GM12878 (cell line): ENCODE measurements around the gene PPP1R12A. TPM values are rescaled to one million over a fixed set of nuclear protein-coding genes. Genes with fewer than 3 reads are reported as not detected.

Experiments used
- ATAC-seq: fragments of 200-7000 bp; cut with Tn5 transposase; 3 replicates; pipeline ENCODE4 v1.9.1; 2020; ENCODE audit warnings: mild to moderate bottlenecking, moderate library complexity
- BruUV-seq: library from RNA; stranded (reverse); fragments of 400-500 nt; replicated peaks from 2 replicates; lab custom pipeline; 2021; lab: Mats Ljungman, UMichigan
- CTCF ChIA-PET: fragments of 300-600 bp; sonication (Branson Sonifier 250); formaldehyde crosslinking; extraction: SDS; loops from one replicate; lab custom pipeline; 2021; ENCODE audit warnings: inconsistent platforms; lab: Yijun Ruan, JAX
- POLR2A ChIA-PET: fragments of 350-600 bp; formaldehyde crosslinking; extraction: SDS; loops from one replicate; lab custom pipeline; 2021; ENCODE audit warnings: inconsistent platforms; lab: Charles Lee
- RAD21 ChIA-PET: fragments of 300-600 bp; sonication (Branson Sonifier 250); formaldehyde crosslinking; loops from one replicate; lab custom pipeline; 2023; ENCODE audit warnings: antibody characterized with exemption; ENCODE audit not compliant: unreplicated experiment; lab: Charles Lee
- SMC1A ChIA-PET: fragments of 300-600 bp; sonication (Branson Sonifier 250); formaldehyde crosslinking; loops from one replicate; lab custom pipeline; 2023; ENCODE audit not compliant: unreplicated experiment, uncharacterized antibody; lab: Charles Lee
- DNase-seq: peaks from one replicate; pipeline ENCODE4 v3.0.0-alpha.2; 2011; ENCODE audit warnings: low read depth, low spot score
- FAIRE-seq: peaks from 3 replicates; lab custom pipeline; 2011; peaks lifted over from hg19 to GRCh38; lab: Jason Lieb, UNC
- H2AFZ ChIP-seq: 2 replicates; pipeline ENCODE4 v1.6.0; 2011; ENCODE audit warnings: low read depth, low read length, control low read depth; ENCODE audit not compliant: control insufficient read depth
- H3K27ac ChIP-seq: 2 replicates; pipeline ENCODE4 v1.5.1; 2011; ENCODE audit warnings: control low read depth; ENCODE audit not compliant: control insufficient read depth, insufficient read depth
- H3K27me3 ChIP-seq, 2 experiments: replicated peaks in 1 of 2; 2 replicates each; pipeline versions ENCODE4 v1.6.0 to v1.6.1; 2011; ENCODE audit warnings: low read length in 1 of 2; ENCODE audit not compliant: control insufficient read depth in 2 of 2, insufficient read depth in 2 of 2
- H3K36me3 ChIP-seq, 2 experiments: 2 replicates each; pipeline ENCODE4 v1.5.1; 2011; ENCODE audit warnings: low read length in 1 of 2; ENCODE audit not compliant: control insufficient read depth in 2 of 2, insufficient read depth in 2 of 2
- H3K4me1 ChIP-seq: 2 replicates; pipeline ENCODE4 v1.6.1; 2011; ENCODE audit warnings: mild to moderate bottlenecking, low read length, moderate library complexity, mixed read lengths; ENCODE audit not compliant: control insufficient read depth, insufficient read depth
- H3K4me2 ChIP-seq: 2 replicates; pipeline ENCODE4 v1.6.0; 2011; ENCODE audit warnings: control low read depth; ENCODE audit not compliant: control insufficient read depth, insufficient read depth
- H3K4me3 ChIP-seq: fragments of 200-600 bp; sonication (generic); 2 replicates; pipeline ENCODE4 v1.5.1; 2016
- H3K79me2 ChIP-seq: 2 replicates; pipeline ENCODE4 v1.6.0; 2011; ENCODE audit warnings: low read length; ENCODE audit not compliant: control insufficient read depth, insufficient read depth
- H3K9ac ChIP-seq: 2 replicates; pipeline ENCODE4 v1.8.0; 2011; ENCODE audit warnings: low read length, control low read depth, mixed read lengths; ENCODE audit not compliant: control insufficient read depth, insufficient read depth
- H3K9me3 ChIP-seq: replicated peaks from 3 replicates; pipeline ENCODE4 v1.5.1; 2011; ENCODE audit warnings: mild to moderate bottlenecking, low read length; ENCODE audit not compliant: control insufficient read depth, insufficient read depth
- H4K20me1 ChIP-seq: 2 replicates; pipeline ENCODE4 v1.6.0; 2011; ENCODE audit not compliant: control insufficient read depth, insufficient read depth
- CBX5 ChIP-seq: sonication (generic); IDR thresholded peaks from 2 replicates; pipeline ENCODE4 v1.6.1; 2016; ENCODE audit warnings: low read depth, moderate library complexity, mild to moderate bottlenecking, inconsistent platforms
- CHD4 ChIP-seq: fragments of 200-600 bp; sonication (generic); IDR thresholded peaks from 2 replicates; pipeline ENCODE4 v1.6.1; 2016; ENCODE audit warnings: mild to moderate bottlenecking
- DPF2 ChIP-seq: fragments of 450-650 bp; IDR thresholded peaks from 2 replicates; pipeline ENCODE4 v1.6.1; 2017; ENCODE audit warnings: mild to moderate bottlenecking
- IKZF1 ChIP-seq: fragments of 450-650 bp; conservative IDR thresholded peaks from 2 replicates; pipeline ENCODE4 v1.6.1; 2017; ENCODE audit warnings: antibody characterized with exemption, mild to moderate bottlenecking
- MEF2A ChIP-seq: IDR thresholded peaks from 2 replicates; pipeline ENCODE4 v1.6.1; 2011; ENCODE audit warnings: low read depth, mild to moderate bottlenecking, low read length, moderate library complexity; ENCODE audit not compliant: insufficient read depth
- MYB ChIP-seq: fragments of 150-350 bp; IDR thresholded peaks from 2 replicates; pipeline ENCODE4 v1.6.1; 2014; ENCODE audit warnings: mild to moderate bottlenecking, low read depth, low read length, borderline replicate concordance
- NBN ChIP-seq: fragments of 450-650 bp; IDR thresholded peaks from 2 replicates; pipeline ENCODE4 v1.6.1; 2016
- NR2C2 ChIP-seq: IDR thresholded peaks from 2 replicates; pipeline ENCODE4 v1.6.1; 2011; ENCODE audit warnings: borderline replicate concordance, low read depth; ENCODE audit not compliant: control insufficient read depth, insufficient read length
- SPI1 ChIP-seq: IDR thresholded peaks from 2 replicates; pipeline ENCODE4 v1.6.1; 2011; ENCODE audit warnings: low read depth, mild to moderate bottlenecking, low read length, moderate library complexity, borderline replicate concordance; ENCODE audit not compliant: insufficient read depth
- ZNF274 ChIP-seq: IDR thresholded peaks from one replicate; pipeline ENCODE4 v1.8.0; 2011; ENCODE audit not compliant: insufficient read length, insufficient read depth
- WGBS: methylation state at CpG from one replicate; pipeline ENCODE4 v1.1.6; 2016; ENCODE audit warnings: low lambda C conversion rate; ENCODE audit not compliant: insufficient replicate concordance, insufficient coverage; ENCODE audit errors: missing lambda C conversion rate; 5-methylcytosine and 5-hydroxymethylcytosine counted together
- in situ Hi-C: fragments of 300-500 bp; cut with MboI; formaldehyde crosslinking; loops from 9 replicates; pipeline ENCODE4 v1.14.3; 2018; ENCODE audit warnings: mixed read lengths
- intact Hi-C: fragments of 100-400 bp; cut with micrococcal nuclease; formaldehyde crosslinking; loops from one replicate; pipeline ENCODE4 v1.14.2; 2022; ENCODE audit not compliant: unreplicated experiment
- polyA plus RNA-seq, 11 experiments: library from polyadenylated mRNA; depleted of rRNA in 4 of 11; unstranded in 6 of 11; stranded (reverse) in 5 of 11; fragments of >200 nt; fragmentation: Nextera tagmentation in 4 of 11; fragmentation: Illumina TruSeq in 1 of 11; extraction: Ambion mirVana in 4 of 11; extraction: Trizol in 1 of 11; gene quantifications; 1 replicate in 1 of 11; 2 replicates in 10 of 11; pipeline versions ENCODE4 v1.2.1 to v1.2.3, GENCODE V29; 2011 to 2016; ENCODE audit warnings: inconsistent platforms in 2 of 11, missing spikeins in 2 of 11, low read depth in 1 of 11
- total RNA-seq, 4 experiments: library from RNA; depleted of rRNA in 3 of 4; stranded (reverse); fragments of >200 nt in 3 of 4; fragmentation: Illumina TruSeq in 1 of 4; extraction: Trizol in 1 of 4; gene quantifications; 2 replicates each; pipeline versions ENCODE4 v1.2.1 to v1.2.3, GENCODE V29; 2013 to 2021
- TF ChIP-seq, protein P1 (sequence below): IDR thresholded peaks from 2 replicates; pipeline ENCODE4 v1.6.1; 2011; ENCODE audit warnings: borderline replicate concordance, low read depth, mild to moderate bottlenecking, moderate library complexity, low read length; ENCODE audit not compliant: insufficient read depth, poor library complexity, severe bottlenecking
- TF ChIP-seq, protein P2 (sequence below): fragments of 450-650 bp; IDR thresholded peaks from 2 replicates; pipeline ENCODE4 v1.6.1; 2017; ENCODE audit warnings: mild to moderate bottlenecking, moderate library complexity
- TF ChIP-seq, protein P3 (sequence below): IDR thresholded peaks from 2 replicates; pipeline ENCODE4 v1.6.1; 2011; ENCODE audit warnings: mild to moderate bottlenecking, low read depth, low read length, moderate library complexity; ENCODE audit not compliant: insufficient replicate concordance

PPP1R12A gene
- total and polyA plus RNA-seq, 10 of the 15 experiments (the other 5 are each of a cell fraction or from before 2014, with no cell fraction given), result 22.8 to 134 (median 51.4) TPM

DNA sequence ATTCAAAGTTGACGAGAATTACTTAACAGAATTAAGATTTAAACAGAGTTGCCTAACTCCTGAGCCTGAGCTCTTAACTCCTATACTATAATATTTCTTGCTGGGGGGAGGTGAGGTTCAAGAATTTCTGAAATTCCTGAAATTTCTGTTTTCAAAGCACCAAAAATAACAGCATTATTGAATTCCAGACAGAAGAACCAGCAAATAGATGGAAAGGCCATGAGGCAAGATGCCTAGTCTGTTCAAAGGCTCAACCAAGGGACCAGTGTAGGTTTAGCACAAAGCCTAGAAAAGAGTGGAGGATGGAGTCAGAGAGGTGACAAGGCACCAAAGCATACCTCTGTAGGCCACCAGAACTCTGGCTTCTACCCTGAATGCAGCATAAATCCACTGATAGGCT lies 76.4 kb downstream of the PPP1R12A start:
- Histone ChIP-seq H2AFZ (no peak overlapping the region), H3K4me3 (no peak overlapping the region), H3K9ac (no peak overlapping the region), H3K4me2 (no peak overlapping the region), H4K20me1 (no peaks in the 10 kb centered on the region), H3K9me3 (peaks cover 4% of the 10 kb centered on the region; the same call in 2 of the 3 replicates), H3K79me2 (peaks cover 21% of the 10 kb centered on the region), H3K36me3 (peaks cover 2% of the 10 kb centered on the region in 2 experiments; a peak in 2 of 4 replicates), H3K27me3 (no peaks in the 10 kb centered on the region), H3K27ac (no peak overlapping the region), H3K4me1 (no peaks in the 10 kb centered on the region)
- BruUV-seq, result no TSS peak
- 90% methylated on average over 1 of the region's 1 CpG for WGBS
- ChIA-PET POLR2A (no interaction called here), RAD21 (no interaction called here), CTCF (interaction anchor here (2.0 kb wide), 1 partner anchor 13 kb away, joined by 6 read pairs; no protein-coding TSS in a partner anchor), SMC1A (no interaction called here)
- FAIRE-seq (no peak), DNase-seq (no peak), ATAC-seq (no peak)
- intact Hi-C loops, result no loop called here
- TF ChIP-seq DPF2 (no peak), MEF2A (no peak), CHD4 (no peak), NBN (no peak), IKZF1 (no peak), MYB (no peak), ZNF274 (no peak), NR2C2 (no peak), CBX5 (no peak), SPI1 (no peak)
- TF ChIP-seq, protein P1, sequence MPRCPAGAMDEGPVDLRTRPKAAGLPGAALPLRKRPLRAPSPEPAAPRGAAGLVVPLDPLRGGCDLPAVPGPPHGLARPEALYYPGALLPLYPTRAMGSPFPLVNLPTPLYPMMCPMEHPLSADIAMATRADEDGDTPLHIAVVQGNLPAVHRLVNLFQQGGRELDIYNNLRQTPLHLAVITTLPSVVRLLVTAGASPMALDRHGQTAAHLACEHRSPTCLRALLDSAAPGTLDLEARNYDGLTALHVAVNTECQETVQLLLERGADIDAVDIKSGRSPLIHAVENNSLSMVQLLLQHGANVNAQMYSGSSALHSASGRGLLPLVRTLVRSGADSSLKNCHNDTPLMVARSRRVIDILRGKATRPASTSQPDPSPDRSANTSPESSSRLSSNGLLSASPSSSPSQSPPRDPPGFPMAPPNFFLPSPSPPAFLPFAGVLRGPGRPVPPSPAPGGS, result no peak
- TF ChIP-seq, protein P2, sequence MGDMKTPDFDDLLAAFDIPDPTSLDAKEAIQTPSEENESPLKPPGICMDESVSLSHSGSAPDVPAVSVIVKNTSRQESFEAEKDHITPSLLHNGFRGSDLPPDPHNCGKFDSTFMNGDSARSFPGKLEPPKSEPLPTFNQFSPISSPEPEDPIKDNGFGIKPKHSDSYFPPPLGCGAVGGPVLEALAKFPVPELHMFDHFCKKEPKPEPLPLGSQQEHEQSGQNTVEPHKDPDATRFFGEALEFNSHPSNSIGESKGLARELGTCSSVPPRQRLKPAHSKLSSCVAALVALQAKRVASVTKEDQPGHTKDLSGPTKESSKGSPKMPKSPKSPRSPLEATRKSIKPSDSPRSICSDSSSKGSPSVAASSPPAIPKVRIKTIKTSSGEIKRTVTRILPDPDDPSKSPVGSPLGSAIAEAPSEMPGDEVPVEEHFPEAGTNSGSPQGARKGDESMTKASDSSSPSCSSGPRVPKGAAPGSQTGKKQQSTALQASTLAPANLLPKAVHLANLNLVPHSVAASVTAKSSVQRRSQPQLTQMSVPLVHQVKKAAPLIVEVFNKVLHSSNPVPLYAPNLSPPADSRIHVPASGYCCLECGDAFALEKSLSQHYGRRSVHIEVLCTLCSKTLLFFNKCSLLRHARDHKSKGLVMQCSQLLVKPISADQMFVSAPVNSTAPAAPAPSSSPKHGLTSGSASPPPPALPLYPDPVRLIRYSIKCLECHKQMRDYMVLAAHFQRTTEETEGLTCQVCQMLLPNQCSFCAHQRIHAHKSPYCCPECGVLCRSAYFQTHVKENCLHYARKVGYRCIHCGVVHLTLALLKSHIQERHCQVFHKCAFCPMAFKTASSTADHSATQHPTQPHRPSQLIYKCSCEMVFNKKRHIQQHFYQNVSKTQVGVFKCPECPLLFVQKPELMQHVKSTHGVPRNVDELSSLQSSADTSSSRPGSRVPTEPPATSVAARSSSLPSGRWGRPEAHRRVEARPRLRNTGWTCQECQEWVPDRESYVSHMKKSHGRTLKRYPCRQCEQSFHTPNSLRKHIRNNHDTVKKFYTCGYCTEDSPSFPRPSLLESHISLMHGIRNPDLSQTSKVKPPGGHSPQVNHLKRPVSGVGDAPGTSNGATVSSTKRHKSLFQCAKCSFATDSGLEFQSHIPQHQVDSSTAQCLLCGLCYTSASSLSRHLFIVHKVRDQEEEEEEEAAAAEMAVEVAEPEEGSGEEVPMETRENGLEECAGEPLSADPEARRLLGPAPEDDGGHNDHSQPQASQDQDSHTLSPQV, result no peak
- TF ChIP-seq, protein P3, sequence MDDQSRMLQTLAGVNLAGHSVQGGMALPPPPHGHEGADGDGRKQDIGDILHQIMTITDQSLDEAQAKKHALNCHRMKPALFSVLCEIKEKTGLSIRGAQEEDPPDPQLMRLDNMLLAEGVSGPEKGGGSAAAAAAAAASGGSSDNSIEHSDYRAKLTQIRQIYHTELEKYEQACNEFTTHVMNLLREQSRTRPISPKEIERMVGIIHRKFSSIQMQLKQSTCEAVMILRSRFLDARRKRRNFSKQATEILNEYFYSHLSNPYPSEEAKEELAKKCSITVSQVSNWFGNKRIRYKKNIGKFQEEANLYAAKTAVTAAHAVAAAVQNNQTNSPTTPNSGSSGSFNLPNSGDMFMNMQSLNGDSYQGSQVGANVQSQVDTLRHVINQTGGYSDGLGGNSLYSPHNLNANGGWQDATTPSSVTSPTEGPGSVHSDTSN, result no peak
- in situ Hi-C loops, result no loop called here
